Hematopoietic multipotent progenitor cell treated with erythropoietin and hydrocortisone succinate and interleukin-3 and kit ligand, for 17 days (in vitro differentiated cells): ENCODE results near the gene IZUMO3.
"Not testable (repeated sequence)": the region's sequence is repeated elsewhere in the genome, so short reads cannot be mapped to it uniquely, and the experiment has no call there.

Experiments used
- DNase-seq: peaks from one replicate; pipeline ENCODE4 v3.0.0-alpha.2; 2015; ENCODE audit warnings: low spot score

Gene IZUMO3, protein sequence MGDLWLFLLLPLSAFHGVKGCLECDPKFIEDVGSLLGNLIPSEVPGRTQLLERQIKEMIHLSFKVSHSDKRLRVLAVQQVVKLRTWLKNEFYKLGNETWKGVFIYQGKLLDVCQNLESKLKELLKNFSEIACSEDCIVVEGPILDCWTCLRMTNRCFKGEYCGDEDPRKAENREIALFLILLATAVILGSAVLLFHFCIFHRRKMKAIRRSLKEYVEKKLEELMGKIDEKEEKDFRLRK

DNA sequence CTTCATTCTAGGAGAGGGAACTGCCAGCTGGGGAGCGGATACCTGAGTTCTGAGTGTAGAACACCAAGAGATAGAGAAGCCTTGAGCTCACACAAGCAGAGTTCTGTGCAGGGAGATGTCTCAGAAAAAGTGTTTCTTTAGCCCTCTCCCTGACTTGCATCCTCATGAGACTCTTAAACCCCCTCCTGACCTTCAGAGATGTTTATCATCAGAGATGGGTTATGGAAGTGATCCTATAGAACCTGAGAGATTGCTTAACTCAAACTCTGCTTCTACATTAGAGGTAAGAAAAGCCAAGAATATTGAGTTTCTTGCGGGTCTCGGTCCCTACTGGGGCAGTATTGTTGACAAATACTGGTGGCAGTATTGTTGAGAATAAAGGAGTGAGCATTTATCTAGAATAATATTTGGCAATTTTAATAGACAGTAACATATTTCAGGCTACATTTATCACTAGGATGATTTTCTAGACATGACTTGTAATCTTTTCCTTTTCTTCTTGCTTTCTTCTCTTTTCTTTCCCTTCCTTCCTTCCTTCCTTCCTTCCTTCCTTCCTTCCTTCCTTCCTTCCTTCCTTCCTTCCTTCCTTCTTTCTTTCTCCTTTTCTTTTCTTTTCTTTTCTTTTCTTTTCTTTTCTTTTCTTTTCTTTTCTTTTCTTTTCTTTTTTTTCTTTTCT, at the start of gene IZUMO3:
TSS of gene IZUMO3 (minus strand) at position 51 of the 676 bp plus-strand sequence. CDS start 248 bp downstream, outside the sequence.
- DNase-seq, result no peak

GRCh38 chr9:24594234-24594850, 48.6 kb upstream of the IZUMO3 start:
- DNase-seq, result no peak

DNA sequence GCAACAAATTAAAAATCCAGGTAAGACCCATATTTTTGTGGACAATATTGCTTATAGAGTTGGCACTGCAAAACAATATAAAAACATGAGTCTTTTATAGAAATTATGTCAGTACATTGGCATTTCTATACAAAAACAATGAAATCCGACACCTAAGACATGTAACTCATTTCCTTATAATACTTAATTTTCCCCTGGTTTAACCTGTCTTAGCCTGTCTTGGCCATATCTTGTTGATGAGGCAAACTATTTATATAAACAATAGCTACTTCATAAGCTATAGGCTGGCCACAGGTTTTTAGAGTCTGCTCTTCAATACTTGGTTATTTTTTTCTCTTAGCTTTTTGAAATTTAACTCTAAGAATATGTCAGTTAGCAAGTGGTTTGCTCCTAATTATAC, 44.7 kb upstream of the IZUMO3 start:
- DNase-seq, result no peak

- DNase-seq, result no peak
Observed at GRCh38 chr9:24587883-24588282, 42.2 kb upstream of the IZUMO3 start.

GRCh38 chr9:24582146-24583126, 36.7 kb upstream of the IZUMO3 start:
- DNase-seq, result no peak

DNA sequence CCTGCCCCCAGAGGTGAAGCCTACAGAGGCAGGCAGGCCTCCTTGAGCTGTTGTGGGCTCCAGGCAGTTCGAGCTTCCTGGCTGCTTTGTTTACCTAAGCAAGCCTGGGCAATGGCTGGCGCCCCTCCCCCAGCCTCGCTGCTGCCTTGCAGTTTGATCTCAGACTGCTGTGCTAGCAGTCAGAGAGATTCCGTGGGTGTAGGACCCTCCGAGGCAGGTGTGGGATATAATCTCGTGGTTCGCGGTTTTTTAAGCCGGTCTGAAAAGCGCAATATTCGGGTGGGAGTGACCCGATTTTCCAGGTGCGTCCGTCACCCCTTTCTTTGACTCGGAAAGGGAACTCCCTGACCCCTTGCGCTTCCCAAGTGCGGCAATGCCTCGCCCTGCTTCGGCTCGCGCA, 34.3 kb upstream of the IZUMO3 start:
- DNase-seq, result not testable (repeated sequence)

GRCh38 chr9:24572406-24572805, 26.7 kb upstream of the IZUMO3 start:
- no peak for DNase-seq

DNA sequence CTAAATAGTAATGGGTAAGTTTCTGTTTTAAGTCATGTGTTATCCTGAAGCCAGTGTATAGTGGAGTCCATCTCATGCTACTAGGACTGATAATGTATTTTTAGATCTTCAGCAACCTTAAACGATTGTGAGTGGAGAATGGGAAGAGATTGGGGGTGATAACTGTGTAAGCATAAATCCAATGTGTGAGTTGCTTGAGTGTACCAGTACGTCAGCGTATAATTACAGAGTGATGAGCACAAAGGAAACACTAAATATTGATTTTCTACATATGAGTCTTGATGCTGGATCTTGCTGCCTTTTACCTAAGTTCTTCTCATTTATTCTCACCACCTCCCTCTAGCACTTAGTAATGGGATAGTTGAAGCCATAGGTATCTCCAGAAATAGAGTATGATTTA, 16.3 kb upstream of the IZUMO3 start:
- DNase-seq, result no peak

DNA sequence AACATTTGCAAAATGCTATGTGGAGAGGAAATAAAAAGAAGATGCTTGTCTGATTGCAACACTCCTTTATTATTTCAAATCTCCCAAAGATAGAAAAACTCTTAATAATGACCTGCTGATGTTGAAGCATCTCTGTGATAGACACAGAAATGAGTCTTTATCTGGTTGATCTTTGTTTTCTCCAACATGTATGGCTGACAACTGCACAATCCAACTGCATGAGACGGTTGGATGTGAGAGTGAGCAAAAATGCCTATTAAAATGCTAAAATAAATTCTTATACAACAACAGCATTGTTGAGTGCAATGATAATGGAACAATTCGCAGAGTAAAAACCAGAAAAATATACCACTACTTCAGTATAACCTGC, 7.5 kb upstream of the IZUMO3 start:
- no peak for DNase-seq

GRCh38 chr9:24552526-24553182, 7.0 kb upstream of the IZUMO3 start:
- no peak for DNase-seq

DNA sequence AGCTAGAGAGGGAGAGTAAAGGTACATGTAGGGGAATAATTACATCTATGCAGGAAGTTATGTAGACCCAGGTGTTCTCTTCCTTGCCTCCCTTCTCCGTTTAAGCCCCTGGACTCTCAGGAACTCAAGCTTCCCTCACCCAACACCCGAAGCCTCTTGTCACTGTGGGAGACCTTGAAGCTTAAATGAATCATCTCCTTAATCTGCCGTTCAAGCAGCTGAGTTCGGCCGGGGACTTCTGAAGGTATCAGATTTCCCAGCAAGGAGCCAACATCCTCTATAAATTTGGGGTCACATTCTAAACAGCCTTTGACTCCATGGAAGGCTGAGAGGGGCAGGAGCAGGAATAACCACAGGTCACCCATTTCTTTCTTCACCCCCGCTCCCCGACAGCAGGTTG, 412 bp downstream of the IZUMO3 start:
- DNase-seq, result no peak

DNA sequence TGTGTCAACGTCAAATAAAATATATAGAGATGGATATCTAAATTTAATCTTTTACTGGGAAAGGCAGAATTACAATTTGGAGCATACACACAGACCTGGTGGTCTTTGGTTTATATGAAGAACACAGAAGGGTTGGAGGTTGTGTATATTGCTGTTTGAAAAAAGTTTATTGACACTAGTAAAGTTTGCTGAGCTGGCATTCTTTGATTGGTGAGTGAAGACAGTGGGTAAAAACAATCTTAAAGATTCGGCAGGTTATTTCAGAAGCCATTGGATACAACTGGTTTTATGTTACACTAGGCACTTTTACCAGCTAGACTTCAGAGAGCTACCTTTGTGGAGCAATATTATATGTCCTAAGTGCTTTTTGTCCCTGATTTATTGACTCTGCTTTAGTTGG, 27.2 kb downstream of the IZUMO3 start:
- no peak for DNase-seq

GRCh38 chr9:24516463-24516862, 29.2 kb downstream of the IZUMO3 start:
- no peak for DNase-seq

GRCh38 chr9:24509850-24510249, 35.8 kb downstream of the IZUMO3 start:
- no peak for DNase-seq

DNA sequence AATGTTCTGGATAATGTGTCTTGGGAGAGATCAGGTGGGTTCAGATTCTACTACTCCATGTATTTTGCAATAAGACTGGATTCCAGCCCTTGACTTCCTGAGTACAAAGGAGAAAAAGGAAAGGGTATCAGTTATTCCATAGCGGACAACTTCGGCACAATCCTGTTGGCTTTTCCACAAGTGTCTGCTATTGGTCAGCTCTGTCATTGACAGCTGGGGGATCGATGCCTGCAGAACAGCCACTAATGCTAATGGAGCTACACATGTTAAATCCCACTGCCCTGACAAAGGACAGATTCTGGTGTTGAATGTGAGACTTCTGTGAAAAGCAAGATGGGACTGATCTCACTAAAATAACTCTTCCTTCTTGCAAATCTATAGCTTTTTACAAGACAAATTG, 41.2 kb downstream of the IZUMO3 start:
- no peak for DNase-seq

- DNase-seq, result no peak
Observed at GRCh38 chr9:24502206-24502937, 43.3 kb downstream of the IZUMO3 start.

DNA sequence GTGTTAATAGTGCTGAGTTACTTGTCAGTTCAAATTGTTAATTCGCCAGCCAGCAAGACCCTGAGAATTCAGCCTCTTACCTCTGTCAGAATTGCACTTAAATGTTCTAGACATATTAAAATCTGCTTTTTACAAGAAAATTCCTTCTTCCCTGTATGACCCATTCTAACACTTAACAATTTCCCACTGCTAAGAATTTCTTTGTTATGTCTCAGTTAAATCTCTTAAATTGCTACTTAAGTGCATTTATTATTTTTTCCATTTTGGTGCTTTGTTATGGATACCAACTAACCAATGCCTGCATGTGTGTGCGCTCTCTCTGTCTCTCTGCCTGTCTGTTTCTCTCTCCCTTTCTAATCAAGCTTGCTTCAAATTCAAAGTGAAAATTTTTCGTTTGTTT, 44.9 kb downstream of the IZUMO3 start:
- no peak for DNase-seq

GRCh38 chr9:24498632-24499031, 47.1 kb downstream of the IZUMO3 start:
- DNase-seq, result no peak

- no peak for DNase-seq
Observed at GRCh38 chr9:24497671-24498070, 48.0 kb downstream of the IZUMO3 start.
